ENCODE measurements around the gene PRKCB.
"Not testable (repeated sequence)": the region's sequence is repeated elsewhere in the genome, so short reads cannot be mapped to it uniquely, and the experiment has no call there.

Gene PRKCB

DNA sequence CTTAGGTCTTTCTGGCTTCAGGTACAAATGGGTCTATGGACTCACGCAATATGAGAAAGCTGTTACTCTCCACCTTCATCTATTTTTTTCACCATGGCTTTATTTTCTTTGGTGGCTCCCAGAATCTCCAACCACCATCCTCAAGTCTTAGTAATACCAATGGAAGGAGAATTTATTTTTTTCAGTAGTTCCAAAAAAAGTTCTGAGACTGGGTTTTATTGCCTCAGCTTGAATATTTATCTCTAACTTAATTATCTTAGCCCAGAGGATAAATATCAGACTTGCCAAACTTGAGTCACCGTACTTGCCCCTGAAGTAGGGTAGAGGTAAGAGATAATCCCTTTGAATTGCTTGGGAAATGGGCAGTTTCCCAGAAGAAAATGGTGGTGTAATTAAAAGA lies 397.2 kb downstream of the PRKCB start:
- Histone ChIP-seq H3K27me3 (ENCODE audit: insufficient read depth, low read length) (peaks cover 2% of the 10 kb centered on the region), H2AFZ (ENCODE audit: low read depth, low read length) (no peak overlapping the region), H3K36me3 (ENCODE audit: insufficient read depth, low read length) (no peaks in the 10 kb centered on the region)

DNA sequence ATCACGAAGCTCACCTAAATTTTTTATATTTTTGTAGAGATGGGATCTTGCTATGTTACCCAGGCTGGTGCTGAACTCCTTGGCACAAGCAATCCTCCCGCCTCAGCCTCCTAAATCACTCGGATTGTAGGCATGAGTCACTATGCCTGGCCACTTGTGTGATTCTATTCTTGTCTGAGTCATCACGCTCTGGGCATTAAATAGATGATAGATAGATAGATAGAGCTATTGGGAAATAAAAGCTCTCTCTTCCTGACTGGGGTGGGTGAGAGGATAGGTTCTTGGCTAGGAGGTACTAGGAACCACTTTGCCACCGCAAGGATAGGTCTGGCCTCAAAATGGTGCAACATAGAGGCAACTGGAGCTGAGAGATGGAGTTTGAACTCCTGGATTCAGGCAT lies 399.0 kb downstream of the PRKCB start:
- no peaks in the 10 kb centered on the region for H3K36me3 ChIP-seq (ENCODE audit: insufficient read depth, low read length)
- H3K9me3 ChIP-seq (ENCODE audit: low read length), result no peaks in the 10 kb centered on the region
- H3K4me3 ChIP-seq (ENCODE audit: low read length), result no peak overlapping the region
- H2AFZ ChIP-seq (ENCODE audit: low read depth, low read length), result no peak overlapping the region
- peaks cover 2% of the 10 kb centered on the region for H3K27me3 ChIP-seq (ENCODE audit: insufficient read depth, low read length)
- no peaks in the 10 kb centered on the region for H3K4me1 ChIP-seq (ENCODE audit: insufficient read depth, low read length)

More for the DNA sequence above, 397.2 kb downstream of the PRKCB start:
- Histone ChIP-seq H3K4me1 (ENCODE audit: insufficient read depth, low read length) (no peaks in the 10 kb centered on the region), H3K4me3 (ENCODE audit: low read length) (no peak overlapping the region), H3K9me3 (ENCODE audit: low read length) (no peaks in the 10 kb centered on the region)

DNA sequence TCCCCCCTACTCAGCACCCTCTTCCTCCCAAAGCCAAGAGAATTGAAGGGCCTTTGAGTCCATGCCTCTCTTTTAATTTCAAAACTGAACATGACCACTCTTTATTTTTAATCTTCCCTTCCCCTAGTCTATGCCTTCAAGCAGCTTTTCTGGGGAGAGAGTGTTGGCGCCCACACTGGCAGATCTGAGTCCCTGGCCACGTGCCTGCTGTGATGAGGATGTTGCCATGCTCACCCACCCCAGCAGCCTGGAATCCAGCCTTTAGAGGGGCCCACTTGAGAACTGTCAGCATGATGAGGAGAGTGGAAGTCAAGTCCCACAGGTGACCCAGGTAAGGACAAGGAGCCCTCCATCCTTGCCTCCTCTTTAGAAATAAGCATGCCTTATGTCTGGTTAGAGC lies 400.0 kb downstream of the PRKCB start:
- Histone ChIP-seq H3K9me3 (ENCODE audit: low read length) (no peaks in the 10 kb centered on the region), H3K27me3 (ENCODE audit: insufficient read depth, low read length) (peaks cover 2% of the 10 kb centered on the region), H3K36me3 (ENCODE audit: insufficient read depth, low read length) (no peaks in the 10 kb centered on the region), H3K4me1 (ENCODE audit: insufficient read depth, low read length) (no peaks in the 10 kb centered on the region), H2AFZ (ENCODE audit: low read depth, low read length) (no peak overlapping the region), H3K4me3 (ENCODE audit: low read length) (no peak overlapping the region)

DNA sequence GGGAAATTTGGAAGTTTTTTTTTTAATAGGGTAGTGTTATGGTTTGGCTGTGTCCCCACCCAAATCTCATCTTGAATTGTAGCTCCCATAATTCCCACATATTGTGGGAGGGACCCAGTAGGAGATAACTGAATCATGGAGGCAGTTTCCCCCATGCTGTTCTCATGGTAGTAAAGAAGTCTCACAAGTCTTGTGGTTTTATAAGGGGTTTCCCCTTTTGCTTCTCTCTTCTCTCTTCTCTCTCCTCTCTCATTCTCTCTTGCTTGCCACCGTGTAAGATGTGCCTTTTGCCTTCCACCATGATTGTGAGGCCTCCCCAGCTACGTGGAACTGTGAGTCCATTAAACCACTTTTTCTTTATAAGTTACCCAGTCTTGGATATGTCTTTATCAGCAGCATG lies 403.1 kb downstream of the PRKCB start:
- not testable (repeated sequence) for H3K4me1 ChIP-seq (ENCODE audit: insufficient read depth, low read length); H2AFZ ChIP-seq (ENCODE audit: low read depth, low read length); H3K27me3 ChIP-seq (ENCODE audit: insufficient read depth, low read length)

DNA sequence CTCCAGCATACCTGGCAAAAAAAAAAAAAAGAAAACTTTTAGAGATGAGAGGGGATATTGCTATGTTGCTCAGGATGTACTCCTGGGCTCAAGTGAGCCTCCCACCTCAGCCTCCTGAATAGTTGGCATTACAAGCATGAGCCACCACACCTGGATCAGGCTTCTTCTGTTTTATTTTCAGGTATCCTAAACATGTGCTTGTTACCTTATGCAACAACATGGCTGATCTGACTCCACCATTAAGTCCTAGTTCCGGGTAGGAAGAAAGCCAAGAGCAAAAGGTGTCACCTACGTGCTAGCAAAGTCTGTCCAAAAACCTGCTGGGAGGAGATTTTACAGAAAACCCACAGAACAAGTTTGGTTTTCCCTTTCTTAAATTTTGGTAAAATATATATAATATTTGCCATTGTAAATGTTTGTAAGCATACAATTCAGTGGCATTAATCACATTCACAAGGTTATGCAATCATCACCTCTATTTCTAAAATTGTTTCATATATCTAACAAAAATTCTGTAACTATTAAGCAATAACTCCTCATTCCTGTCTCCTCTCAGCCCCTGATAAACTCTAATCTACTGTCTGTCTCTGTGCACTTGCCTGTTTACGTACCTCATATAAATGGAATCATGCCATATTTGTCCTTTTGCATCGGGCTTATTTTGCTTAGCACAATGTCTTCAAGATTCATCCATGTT lies 411.3 kb downstream of the PRKCB start:
- no peak overlapping the region for H2AFZ ChIP-seq (ENCODE audit: low read depth, low read length)
- no peaks in the 10 kb centered on the region for H3K4me1 ChIP-seq (ENCODE audit: insufficient read depth, low read length)

More for the DNA sequence above, 403.1 kb downstream of the PRKCB start:
- not testable (repeated sequence) for H3K36me3 ChIP-seq (ENCODE audit: insufficient read depth, low read length); H3K9me3 ChIP-seq (ENCODE audit: low read length); H3K4me3 ChIP-seq (ENCODE audit: low read length)

DNA sequence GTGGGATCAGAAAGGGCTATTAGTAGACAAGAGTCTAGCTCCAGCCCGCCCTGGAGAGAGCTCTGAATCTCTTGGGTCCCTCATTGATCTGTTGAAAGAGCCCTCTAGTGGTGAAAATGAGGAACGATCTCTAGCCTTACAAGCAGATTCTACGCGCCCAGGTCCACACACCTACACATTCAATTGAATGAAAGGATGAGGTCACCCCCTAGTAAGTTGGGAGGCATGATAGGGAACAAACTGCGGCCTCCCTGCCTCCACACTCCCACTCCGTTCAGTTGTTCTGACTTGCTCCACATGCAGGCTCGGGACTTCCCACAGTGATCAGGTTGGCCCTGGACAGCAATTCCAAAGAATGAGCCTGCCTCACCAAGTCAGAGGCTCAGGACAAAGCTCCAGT lies 417.4 kb downstream of the PRKCB start:
- H2AFZ ChIP-seq (ENCODE audit: low read depth, low read length), result no peak overlapping the region
- no peaks in the 10 kb centered on the region for H3K4me1 ChIP-seq (ENCODE audit: insufficient read depth, low read length)
- H3K9me3 ChIP-seq (ENCODE audit: low read length), result no peaks in the 10 kb centered on the region
- no peaks in the 10 kb centered on the region for H3K36me3 ChIP-seq (ENCODE audit: insufficient read depth, low read length)
- H3K4me3 ChIP-seq (ENCODE audit: low read length), result no peak overlapping the region
- H3K27me3 ChIP-seq (ENCODE audit: insufficient read depth, low read length), result peaks cover 22% of the 10 kb centered on the region

More for the DNA sequence above, 411.3 kb downstream of the PRKCB start:
- no peak overlapping the region for H3K4me3 ChIP-seq (ENCODE audit: low read length)
- H3K9me3 ChIP-seq (ENCODE audit: low read length), result no peaks in the 10 kb centered on the region
- H3K27me3 ChIP-seq (ENCODE audit: insufficient read depth, low read length), result no peaks in the 10 kb centered on the region
- H3K36me3 ChIP-seq (ENCODE audit: insufficient read depth, low read length), result no peaks in the 10 kb centered on the region

DNA sequence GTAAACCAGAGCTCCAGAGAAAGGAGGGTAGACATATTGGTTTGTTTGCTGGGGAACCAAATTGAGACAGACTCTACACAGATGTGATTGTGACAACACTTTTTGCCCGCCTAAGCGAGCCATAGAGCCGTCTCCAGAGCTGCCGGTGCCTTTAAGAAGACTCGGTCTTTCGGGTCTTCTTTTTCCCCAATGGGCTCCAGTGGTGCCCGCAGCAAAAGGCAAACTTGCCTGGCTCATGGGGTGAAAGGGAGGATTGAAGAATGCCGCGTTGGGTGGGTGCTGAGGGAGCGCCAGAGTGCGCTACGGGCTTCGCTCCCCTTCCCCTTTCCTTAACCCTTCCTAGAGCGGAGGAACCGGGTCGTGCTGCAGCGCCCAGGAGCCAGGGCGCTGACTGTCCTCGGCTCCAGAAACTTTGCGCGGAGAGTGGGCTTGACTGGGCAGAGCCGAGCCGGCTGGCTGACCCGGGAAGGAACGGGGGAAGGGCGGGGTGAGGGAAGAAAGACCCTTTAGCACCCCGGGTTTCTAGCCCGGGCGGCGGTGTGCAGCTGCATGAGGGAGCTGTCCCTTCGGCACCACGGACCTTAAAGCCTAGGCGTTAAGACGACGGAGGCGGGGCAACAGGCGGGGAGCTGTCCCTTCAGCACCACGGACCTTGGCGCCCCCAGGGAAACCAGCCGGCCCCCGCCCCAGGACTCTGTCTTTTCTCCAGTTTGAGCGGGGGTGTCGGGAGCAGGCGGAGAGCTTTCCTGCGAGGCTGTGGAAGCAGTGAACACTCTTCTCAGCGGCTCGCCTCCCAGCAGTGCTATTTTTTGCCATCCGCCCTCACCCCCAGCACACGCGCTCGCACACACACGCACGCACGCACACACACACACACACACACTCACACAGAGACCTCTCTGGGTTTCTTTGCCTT lies 419.9 kb downstream of the PRKCB start, which contains the start of gene CACNG3:
CACNG3 (plus strand) TSS at position 880 of the 916 bp plus-strand sequence. CDS start 420 bp downstream, outside the sequence.
- H3K9me3 ChIP-seq (ENCODE audit: low read length), result no peaks in the 10 kb centered on the region
- no peaks in the 10 kb centered on the region for H3K36me3 ChIP-seq (ENCODE audit: insufficient read depth, low read length)
- peaks cover 22% of the 10 kb centered on the region for H3K27me3 ChIP-seq (ENCODE audit: insufficient read depth, low read length)
- no peak within 1 kb of the TSS for H3K4me3 ChIP-seq (ENCODE audit: low read length)
- H3K4me1 ChIP-seq (ENCODE audit: insufficient read depth, low read length), result no peaks in the 10 kb centered on the region
- H2AFZ ChIP-seq (ENCODE audit: low read depth, low read length), result no peak within 1 kb of the TSS

DNA sequence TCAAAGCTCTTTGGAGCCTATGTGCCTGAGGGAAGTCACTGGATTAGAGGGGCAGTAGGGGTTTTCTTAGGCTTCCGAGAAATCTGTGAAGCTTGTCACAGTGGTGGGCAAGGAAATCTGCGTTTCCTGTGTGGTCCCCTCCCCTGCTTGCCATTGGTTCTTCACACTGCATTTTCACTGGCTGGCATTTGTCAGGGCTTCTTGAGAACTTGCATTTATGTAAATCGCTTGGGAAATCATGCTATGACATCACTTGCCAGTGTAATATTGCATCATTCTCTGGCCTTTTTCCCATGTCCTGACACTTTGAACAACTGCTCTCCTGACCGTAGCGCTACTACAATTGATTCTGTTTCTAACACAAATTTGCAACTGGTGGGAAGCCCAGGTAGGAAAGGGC lies 422.2 kb downstream of the PRKCB start:
- Histone ChIP-seq H3K9me3 (ENCODE audit: low read length) (no peaks in the 10 kb centered on the region), H2AFZ (ENCODE audit: low read depth, low read length) (no peak overlapping the region), H3K4me1 (ENCODE audit: insufficient read depth, low read length) (no peaks in the 10 kb centered on the region), H3K36me3 (ENCODE audit: insufficient read depth, low read length) (no peaks in the 10 kb centered on the region), H3K27me3 (ENCODE audit: insufficient read depth, low read length) (peaks cover 22% of the 10 kb centered on the region), H3K4me3 (ENCODE audit: low read length) (no peak overlapping the region)

DNA sequence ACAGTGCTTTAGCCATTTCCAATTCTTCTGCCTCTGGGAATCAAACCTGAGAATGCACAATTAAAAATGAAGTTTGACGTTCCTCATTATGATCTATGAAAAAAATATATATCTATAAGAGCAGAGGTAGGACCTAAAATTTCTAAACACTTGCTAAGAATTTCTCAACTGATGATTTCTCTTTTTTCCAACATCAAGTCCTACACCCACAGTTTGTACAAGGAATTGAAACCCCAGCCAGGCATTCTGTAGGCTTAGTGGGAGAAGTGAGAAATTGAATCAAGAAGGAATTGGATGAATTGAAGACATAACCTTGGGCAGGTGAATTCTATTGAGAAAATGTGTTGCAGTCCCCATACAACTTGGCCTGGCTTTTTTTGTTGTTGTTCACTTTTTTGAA lies 423.0 kb downstream of the PRKCB start:
- no peak overlapping the region for H2AFZ ChIP-seq (ENCODE audit: low read depth, low read length)
- H3K4me1 ChIP-seq (ENCODE audit: insufficient read depth, low read length), result no peaks in the 10 kb centered on the region
- no peak overlapping the region for H3K4me3 ChIP-seq (ENCODE audit: low read length)
- no peaks in the 10 kb centered on the region for H3K36me3 ChIP-seq (ENCODE audit: insufficient read depth, low read length)
- H3K27me3 ChIP-seq (ENCODE audit: insufficient read depth, low read length), result peaks cover 22% of the 10 kb centered on the region
- H3K9me3 ChIP-seq (ENCODE audit: low read length), result no peaks in the 10 kb centered on the region

DNA sequence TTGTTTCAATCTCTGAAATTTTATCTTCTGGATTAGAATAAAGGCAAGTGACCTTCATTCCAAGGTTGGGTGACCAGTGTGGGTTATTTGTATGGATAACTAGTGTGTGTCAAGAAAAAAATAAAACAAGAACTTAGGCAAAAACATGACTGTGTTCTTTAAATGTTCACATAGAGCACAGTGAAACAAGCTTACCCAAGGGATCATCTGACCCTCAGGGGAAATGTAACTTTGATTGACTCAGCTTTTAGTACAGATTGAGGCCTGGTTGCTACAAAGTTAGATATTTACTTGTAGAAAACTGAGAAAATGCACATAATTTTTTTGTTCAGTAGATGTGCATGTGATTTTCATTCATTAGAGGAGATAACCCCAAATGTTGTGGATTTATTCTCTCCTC lies 427.0 kb downstream of the PRKCB start:
- no peaks in the 10 kb centered on the region for H3K36me3 ChIP-seq (ENCODE audit: insufficient read depth, low read length)
- no peak overlapping the region for H3K4me3 ChIP-seq (ENCODE audit: low read length)
- H2AFZ ChIP-seq (ENCODE audit: low read depth, low read length), result no peak overlapping the region

More for the DNA sequence above, 427.0 kb downstream of the PRKCB start:
- Histone ChIP-seq H3K27me3 (ENCODE audit: insufficient read depth, low read length) (no peaks in the 10 kb centered on the region), H3K4me1 (ENCODE audit: insufficient read depth, low read length) (no peaks in the 10 kb centered on the region), H3K9me3 (ENCODE audit: low read length) (no peaks in the 10 kb centered on the region)
